Left colon (tissue), 2 donors: ENCODE measurements around the gene ERMARD. TPM values are rescaled to one million over a fixed set of nuclear protein-coding genes. Genes with fewer than 3 reads are reported as not detected.

Experiments
- ATAC-seq: fragments of 200-7000 bp; cut with Tn5 transposase; one replicate; pipeline ENCODE4 v1.9.1; 2020; ENCODE audit warnings: mild to moderate bottlenecking, moderate library complexity
- DNase-seq, 2 donors: peaks; one replicate each; pipeline ENCODE4 v3.0.0-alpha.2; 2020
- intact Hi-C, 2 donors: fragments of 100-400 bp; cut with DNase I in 1 of 2; cut with micrococcal nuclease in 1 of 2; formaldehyde crosslinking; loops; one replicate each; pipeline versions ENCODE4 v1.11.2 to v1.14.0; 2022; cut with DNase I, micrococcal nuclease
- total RNA-seq, 2 donors: library from RNA; stranded (reverse); fragmentation: NEBNext Ultra II Directional; extraction: Animal tissue kit (Norgen Biotek cat#: 25700); gene quantifications; one replicate each; pipeline ENCODE4 v1.2.1, GENCODE V29; 2021
- donor health status: DM: no; HTN: no; CAD: no.
- donor health status: DM: yes; HTN: yes; CAD: no.

ERMARD gene
- total RNA-seq, 2 donors from 2014 or later: 15.3 to 16.9 TPM

DNA sequence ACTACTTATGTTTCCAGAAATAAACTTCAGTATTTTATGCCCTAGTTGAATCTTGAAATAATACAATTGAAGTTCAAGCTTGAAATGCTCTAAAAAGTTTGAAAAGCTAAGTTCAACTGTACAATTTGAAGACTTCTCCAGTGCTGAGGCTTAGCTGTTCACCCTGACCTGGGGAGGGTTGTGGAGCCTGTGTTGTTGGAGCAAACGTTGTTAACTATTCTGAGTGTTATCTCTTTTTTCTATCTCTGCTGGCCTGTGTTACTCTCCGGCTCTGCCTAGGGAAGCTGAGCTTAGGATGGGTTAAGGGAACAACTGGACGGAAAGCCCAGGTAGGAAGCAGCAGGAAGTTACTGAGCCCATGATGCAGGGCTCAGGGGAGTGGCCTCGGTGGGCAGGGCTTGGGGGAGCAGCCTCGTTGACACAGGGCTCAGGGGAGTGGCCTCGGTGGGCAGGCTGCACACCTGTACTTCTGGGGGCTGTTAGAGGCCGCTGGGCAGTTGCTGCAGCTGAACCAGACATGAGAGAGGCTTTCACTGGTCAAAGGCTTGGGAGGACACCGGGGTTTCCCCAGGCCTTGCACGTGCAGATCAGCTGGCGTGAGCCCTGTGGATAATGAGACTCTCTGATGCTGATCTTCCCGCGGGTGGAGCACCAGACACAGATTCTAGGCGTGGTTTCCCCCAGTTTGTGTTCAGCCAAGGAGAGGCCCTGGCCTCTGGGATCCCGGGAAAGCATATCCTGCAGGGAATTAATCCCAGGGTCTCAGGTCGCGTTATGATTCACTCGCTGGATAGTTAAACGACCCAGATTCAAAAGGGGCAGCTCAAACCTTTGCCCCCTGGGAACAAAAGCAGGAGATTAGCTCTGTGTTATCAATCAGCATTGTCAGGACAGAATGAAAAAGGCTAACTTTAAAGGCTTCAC lies 58.9 kb downstream of the ERMARD start:
- ATAC-seq: peak; percentile 99
- intact Hi-C loops: no loop called here

DNA sequence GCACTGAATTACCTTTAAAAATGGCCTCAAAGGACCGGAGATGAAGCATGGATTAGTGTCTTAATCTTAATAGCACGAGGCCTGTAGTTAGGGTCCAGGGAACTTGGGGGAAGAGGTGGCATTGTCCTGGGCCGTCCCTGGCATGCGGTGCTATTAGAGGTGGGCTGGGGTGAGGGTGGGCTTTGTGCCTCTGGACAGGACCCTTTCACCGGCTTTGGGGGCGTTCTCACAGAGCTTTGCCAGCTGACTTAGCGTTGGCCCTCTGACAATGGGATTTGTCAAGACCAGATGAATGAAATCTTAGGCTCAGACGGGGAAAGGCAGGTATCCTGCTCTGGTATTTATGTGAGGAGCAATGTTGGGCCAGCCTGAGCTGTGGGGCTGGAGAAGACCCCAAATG lies 59.6 kb downstream of the ERMARD start:
- intact Hi-C loops: no loop called here
- DNase-seq: no peak
- no peak for ATAC-seq

More for the DNA sequence above, 58.9 kb downstream of the ERMARD start:
- DNase-seq: peak; percentile 50 to 63

DNA sequence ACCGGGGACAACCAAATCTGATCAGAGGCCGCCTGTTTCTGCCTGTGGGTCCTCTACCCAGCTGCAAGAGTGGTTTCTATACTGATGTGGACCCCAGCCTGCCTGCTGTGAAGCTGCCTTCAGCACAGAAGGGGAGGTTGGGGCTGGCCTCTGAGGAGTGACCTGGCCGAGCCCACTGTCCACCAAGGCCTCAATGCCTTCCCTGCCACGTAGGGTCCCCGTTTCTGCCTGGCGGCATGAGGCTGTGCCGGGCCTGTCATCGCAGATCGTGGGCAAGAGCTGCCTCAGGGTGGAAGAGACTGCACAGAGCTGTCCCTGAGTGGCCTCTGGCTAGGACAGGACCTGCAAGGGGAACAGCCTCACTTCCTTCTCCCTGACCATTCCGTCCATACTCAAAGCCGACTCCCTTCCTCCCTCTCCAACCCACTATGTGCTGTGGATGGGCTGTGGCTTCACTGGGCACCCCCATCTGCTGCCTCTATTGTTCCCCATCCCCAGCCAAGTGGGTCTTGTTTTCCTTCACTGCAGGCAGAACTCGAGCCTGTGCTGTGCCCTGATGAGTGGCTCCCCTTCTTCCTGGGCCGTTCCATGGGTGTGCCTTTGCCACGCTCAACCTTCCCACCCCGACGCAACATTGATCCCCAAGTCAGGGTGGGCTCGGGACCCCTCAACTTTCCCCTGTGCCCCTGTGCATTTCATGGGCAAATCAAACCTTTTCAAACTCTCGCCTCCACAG lies 60.3 kb downstream of the ERMARD start:
- no peak for ATAC-seq
- no peak for DNase-seq
- intact Hi-C loops: no loop called here

DNA sequence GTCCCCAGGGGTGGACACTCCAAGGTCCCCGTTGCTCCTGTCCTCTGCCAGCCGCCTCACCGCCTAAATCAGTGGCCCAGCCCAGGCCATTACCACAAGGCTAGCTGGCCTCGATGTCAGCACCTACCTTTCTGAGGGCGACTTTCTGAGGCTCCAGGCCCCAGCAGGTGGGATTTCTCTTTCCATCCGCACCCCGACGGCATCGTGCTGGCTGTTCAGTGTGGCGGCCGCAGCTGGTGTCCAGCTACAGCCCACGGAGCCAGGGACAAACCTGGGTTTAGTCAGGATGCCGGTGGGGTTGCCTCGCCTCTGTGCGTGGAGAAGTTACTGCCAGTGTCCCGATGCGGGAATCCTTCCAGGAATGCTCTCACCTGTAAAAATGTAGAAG lies 60.8 kb downstream of the ERMARD start:
- ATAC-seq: no peak
- intact Hi-C loops: no loop called here
- DNase-seq: no peak

DNA sequence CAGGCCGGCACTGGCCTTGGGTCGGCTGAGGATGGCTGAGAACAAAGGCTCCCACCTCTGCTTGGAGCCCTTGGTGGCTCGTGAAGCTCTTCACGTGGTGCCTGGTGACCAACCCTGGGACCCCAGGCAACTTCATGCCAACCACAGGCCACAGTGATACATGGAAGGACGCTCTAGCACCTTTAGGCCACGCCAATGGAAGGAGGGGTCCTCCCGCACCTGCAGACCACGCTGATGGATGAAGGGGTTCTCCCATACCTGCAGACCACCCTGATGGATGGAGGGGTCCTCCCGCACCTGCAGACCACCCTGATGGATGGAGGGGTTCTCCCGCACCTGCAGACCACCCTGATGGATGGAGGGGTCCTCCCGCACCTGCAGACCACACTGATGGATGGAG lies 62.5 kb downstream of the ERMARD start:
- intact Hi-C loops: no loop called here
- DNase-seq: no peak
- no peak for ATAC-seq

DNA sequence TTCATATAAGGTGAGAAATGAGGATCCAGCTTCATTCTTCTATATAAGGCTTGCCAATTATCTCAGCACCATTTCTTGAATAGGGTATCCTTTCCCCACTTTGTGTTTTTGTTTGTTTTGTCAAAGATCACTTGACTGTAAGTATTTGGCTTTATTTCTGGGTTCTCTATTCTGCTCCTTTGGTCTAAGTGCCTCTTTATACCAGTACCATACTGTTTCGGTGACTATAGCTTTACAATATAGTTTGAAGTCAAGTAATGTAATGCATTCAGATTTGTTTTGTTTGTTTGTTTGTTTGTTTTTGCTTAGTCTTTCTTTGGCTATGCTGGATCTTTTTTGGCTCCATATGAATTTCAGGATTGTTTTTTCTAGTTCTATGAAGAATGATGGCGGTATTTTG lies 64.6 kb downstream of the ERMARD start:
- no peak for DNase-seq
- intact Hi-C loops: no loop called here

GRCh38 chr6:169816975-169817374 lies 65.6 kb downstream of the ERMARD start:
- no peak for DNase-seq
- intact Hi-C loops: no loop called here
- no peak for ATAC-seq

More for the DNA sequence above, 64.6 kb downstream of the ERMARD start:
- ATAC-seq: no peak

DNA sequence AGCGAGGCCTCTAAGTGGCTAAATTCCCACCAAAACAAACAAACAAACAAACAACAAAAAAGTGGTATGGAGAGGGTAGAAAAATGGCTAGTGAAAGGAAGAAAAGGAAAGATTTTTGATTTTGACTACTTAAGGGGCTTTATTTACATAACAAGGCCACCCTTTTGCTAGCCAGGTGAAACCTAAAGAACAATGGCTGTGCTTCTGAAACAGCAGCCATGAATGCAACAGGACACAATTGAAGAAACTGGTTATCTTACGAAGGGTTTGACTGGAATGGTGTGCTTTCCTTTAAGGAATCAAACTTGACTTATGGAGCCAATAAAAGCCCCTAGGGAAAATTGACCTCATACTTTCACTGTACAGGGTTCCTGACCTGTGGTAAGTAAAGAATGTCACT lies 68.9 kb downstream of the ERMARD start:
- no peak for DNase-seq
- no peak for ATAC-seq
- intact Hi-C loops: no loop called here

GRCh38 chr6:169824021-169824420 lies 72.6 kb downstream of the ERMARD start:
- ATAC-seq: no peak

GRCh38 chr6:169824848-169825557 lies 73.6 kb downstream of the ERMARD start:
- ATAC-seq: no peak
- no peak for DNase-seq
- intact Hi-C loops: no loop called here

More at GRCh38 chr6:169824021-169824420, 72.6 kb downstream of the ERMARD start:
- no peak for DNase-seq
- intact Hi-C loops: no loop called here

DNA sequence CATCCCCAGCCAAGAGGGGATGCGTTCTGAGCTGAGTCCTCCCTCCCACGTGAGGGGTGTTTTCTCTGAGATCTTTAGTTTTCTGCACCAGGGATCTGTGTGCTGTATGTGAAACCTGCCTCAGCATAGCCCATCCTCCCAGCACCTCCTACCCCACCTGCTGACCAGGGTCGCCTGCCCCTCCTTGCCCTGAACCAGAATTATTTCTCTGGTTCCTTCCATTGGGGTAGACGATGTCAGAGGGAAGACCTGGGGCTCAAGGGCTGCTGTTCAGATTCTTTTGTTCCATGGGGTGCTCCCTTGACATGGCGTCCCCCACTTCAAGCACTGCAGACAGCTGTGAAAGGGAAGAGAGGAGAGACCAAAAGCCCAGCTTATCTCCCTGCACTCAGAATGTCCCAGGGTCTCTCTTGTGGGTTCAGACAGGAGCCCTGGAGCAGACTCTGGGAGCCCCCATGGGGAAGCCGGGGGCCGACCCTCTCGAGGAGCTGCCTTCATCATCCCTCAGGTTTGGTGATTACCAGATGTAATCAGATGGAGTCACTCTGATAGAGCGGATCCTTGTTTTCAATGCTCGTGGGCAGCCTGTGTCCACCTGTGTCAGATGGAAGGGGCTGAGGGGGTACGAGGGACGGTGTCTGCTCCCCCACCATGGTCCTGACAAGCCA lies 74.3 kb downstream of the ERMARD start:
- intact Hi-C loops: no loop called here
- DNase-seq (no peak), ATAC-seq (no peak)

DNA sequence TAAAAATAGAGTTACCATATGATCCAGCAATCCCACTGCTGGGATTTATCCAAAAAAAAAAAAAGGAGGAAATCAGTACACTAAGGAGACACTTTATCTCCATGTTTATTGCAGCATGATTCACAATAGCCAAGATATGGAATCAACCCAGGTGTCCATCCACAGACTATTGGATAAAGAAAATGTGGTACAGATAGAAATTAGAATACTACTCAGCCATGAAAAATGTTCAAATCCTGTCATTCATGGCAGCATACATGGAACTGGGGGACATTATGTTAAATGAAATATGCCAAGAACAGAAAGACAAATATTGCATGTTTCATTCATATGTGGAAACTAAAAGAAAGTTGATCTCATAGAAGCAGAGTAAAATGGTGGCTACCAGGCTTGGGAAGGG lies 75.3 kb downstream of the ERMARD start:
- DNase-seq (no peak), ATAC-seq (no peak)
- intact Hi-C loops: no loop called here

DNA sequence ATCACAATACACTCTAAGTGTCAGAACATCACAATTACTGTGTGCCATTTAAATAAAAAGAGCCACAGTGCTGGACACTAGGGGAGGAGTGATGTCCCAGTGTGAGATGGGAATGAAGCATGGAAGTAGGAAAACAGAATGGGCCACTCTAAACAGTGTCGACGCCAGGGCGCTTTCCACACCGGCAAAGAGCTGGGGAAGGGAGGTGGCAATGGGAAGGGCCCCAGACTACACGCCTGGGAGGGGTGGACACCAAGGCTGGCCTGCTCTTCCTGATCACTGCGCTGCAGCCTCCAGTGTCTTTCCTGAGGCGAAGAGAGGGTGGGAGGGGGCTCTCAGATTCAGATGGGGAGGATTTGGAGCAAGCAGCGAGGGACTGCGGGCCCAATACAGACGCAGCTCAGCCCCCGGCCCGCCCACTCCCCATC lies 75.9 kb downstream of the ERMARD start:
- intact Hi-C loops: no loop called here
- ATAC-seq (no peak), DNase-seq (no peak)

DNA sequence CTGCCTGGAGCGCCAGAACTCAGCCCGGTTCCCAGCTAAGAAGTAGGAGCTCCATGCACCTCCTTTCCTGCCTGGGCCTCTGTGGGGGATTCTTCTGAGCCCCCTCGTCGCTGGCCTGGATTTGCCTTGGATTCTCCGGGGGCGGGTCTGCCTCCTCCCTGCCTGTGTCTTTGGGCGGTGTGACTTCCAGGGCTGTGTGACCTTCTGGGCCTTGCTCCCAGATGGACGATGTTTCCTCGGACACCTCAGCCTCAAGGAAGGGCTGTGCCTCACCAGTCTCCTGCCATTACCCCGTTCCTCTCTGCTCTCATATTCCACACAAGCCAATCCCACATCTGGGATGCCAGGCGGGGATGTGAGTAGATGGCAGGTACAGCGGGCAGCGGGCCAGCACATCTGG lies 76.8 kb downstream of the ERMARD start:
- DNase-seq (no peak), ATAC-seq (no peak)
- intact Hi-C loops: no loop called here

GRCh38 chr6:169829786-169830185 lies 78.4 kb downstream of the ERMARD start:
- no peak for ATAC-seq
- no peak for DNase-seq
- intact Hi-C loops: loop anchor here in 1 of 2 donors (5.0 kb wide), 1 partner anchor 698 kb away; no protein-coding TSS in a partner anchor

GRCh38 chr6:169830876-169831275 lies 79.5 kb downstream of the ERMARD start:
- ATAC-seq (peak; percentile 45), DNase-seq (no peak)
- intact Hi-C loops: loop anchor here in 1 of 2 donors (5.0 kb wide), 1 partner anchor 696 kb away; no protein-coding TSS in a partner anchor
